GM13976 (cell line): ENCODE data around the gene PVALB.

Experiments used
- DNase-seq: peaks from one replicate; pipeline ENCODE4 v3.0.0; 2012; ENCODE audit warnings: low spot score
- in situ Hi-C: fragments of 300-500 bp; cut with MboI; formaldehyde crosslinking; loops from one replicate; pipeline ENCODE4 v1.12.0; 2022; ENCODE audit warnings: low sequenced_read_pairs, mixed read lengths, inconsistent platforms; ENCODE audit not compliant: unreplicated experiment
- TF ChIP-seq, protein P1 (sequence below): IDR thresholded peaks from 2 replicates; pipeline ENCODE4 v1.5.1; 2012; ENCODE audit warnings: borderline replicate concordance, mild to moderate bottlenecking; ENCODE audit not compliant: insufficient read depth; ENCODE audit errors: extremely low read depth, missing control alignments, control extremely low read depth

Gene PVALB

DNA sequence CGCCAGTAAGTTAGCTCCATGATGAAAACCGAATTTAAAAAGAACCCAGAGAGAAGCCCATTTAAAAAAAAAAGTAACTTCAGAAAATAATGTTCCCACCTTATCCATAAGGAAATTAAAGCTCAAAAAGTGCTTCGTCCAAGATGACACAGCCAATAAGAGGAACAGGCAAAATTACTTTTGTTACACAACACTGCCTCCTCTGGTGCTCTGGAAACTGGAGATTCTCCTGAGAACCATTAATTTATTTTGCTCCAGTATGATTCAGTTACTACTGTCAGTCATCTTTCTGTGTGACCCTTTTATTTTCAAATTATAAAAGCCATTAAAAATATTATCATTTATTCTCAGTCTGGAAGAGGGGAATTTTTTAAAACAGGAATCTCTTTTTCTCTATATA is 42.9 kb downstream of the PVALB start:
- in situ Hi-C loops = no loop called here
- TF ChIP-seq, protein P1, sequence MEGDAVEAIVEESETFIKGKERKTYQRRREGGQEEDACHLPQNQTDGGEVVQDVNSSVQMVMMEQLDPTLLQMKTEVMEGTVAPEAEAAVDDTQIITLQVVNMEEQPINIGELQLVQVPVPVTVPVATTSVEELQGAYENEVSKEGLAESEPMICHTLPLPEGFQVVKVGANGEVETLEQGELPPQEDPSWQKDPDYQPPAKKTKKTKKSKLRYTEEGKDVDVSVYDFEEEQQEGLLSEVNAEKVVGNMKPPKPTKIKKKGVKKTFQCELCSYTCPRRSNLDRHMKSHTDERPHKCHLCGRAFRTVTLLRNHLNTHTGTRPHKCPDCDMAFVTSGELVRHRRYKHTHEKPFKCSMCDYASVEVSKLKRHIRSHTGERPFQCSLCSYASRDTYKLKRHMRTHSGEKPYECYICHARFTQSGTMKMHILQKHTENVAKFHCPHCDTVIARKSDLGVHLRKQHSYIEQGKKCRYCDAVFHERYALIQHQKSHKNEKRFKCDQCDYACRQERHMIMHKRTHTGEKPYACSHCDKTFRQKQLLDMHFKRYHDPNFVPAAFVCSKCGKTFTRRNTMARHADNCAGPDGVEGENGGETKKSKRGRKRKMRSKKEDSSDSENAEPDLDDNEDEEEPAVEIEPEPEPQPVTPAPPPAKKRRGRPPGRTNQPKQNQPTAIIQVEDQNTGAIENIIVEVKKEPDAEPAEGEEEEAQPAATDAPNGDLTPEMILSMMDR = no peak
- no peak for DNase-seq

DNA sequence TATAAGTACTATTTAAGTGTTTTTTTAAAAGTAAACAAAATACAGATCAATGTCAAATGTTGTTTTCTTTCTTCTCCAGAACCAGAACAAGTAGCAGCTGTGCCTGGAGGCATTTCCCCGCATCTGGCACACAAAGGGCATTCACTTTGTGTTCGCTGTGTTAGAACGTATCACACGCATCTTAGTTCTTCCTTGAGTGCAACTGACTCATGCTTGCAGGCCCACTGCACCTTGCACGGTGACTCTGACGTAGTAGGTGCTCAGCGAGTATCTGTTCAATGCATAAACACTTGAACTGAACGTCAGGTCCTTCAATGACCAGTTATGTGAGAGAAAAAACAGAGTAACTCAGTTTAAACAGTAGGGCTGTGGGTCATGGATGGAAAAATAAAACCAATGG is 44.4 kb downstream of the PVALB start:
- in situ Hi-C loops = no loop called here
- TF ChIP-seq, protein P1 = no peak
- no peak for DNase-seq

DNA sequence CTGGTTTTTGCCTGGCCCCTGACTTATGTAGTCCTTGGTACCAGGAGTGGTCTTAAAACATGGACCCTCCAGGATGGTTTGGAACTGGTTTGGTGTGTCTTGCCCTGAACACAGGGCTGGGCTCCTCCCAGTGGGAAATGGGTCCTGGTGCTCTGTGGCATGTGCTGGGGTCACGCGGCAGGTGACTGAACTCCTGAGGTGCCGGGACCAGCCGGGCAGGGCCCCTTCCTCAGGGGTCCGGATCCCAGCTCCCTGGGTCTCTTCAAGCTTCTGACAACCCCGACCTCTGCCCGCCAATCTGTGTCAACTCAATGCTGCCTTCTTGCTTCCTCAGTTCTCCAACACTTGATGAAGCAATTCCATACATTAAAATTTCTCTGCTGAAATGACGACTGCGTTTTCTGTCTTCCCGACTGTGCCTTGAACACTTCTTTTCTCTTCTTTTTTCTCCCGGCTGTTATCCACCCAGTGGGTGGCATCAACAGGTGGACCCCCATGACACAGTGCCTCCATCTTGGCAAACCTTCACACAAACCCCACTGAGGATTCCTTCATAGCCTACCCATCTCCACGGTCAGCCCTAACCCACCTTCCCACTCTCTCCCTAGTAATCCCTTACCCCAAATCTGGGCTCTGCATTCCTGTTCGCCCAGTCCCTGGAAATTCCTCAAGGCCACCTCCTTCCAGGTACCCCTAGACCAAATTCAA is 45.3 kb downstream of the PVALB start:
- in situ Hi-C loops = no loop called here
- TF ChIP-seq, protein P1 = no peak
- DNase-seq = no peak

DNA sequence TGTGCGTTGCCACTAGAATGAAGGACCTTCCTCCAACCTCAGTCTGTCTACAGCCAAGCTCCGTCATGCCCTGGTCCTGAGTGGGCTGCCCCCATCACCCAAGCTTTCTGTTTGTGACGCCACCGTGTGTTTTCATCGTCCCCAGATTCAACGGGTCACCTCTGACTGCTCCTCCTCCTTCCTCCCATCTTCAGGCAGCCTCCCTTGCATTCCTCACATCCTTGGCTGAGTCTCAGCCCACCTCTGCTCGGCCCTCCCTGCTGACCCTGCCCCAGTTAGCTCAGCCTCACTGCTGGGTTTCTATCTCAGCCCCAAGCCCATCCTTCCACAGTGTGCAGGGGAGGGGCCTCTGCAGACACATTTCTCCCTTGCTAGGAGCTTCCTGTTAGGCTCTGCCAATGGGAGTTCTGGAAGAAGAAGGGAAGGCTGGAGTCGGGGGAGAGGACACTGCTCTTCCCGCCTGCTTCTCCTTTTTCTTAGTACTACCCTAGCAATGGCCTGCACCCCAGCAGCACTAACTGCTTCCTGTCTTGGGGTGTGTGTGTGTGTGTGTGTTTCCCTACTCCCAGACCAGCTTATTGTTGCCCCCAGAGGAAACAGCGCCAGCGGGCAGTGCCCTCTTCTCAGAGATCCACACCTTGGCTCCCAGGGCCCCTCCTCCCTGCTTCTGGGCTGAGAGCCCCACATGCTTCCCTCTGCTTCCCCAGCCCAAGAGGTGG is 46.2 kb downstream of the PVALB start:
- in situ Hi-C loops = no loop called here
- no peak for DNase-seq
- TF ChIP-seq, protein P1 = no peak

DNA sequence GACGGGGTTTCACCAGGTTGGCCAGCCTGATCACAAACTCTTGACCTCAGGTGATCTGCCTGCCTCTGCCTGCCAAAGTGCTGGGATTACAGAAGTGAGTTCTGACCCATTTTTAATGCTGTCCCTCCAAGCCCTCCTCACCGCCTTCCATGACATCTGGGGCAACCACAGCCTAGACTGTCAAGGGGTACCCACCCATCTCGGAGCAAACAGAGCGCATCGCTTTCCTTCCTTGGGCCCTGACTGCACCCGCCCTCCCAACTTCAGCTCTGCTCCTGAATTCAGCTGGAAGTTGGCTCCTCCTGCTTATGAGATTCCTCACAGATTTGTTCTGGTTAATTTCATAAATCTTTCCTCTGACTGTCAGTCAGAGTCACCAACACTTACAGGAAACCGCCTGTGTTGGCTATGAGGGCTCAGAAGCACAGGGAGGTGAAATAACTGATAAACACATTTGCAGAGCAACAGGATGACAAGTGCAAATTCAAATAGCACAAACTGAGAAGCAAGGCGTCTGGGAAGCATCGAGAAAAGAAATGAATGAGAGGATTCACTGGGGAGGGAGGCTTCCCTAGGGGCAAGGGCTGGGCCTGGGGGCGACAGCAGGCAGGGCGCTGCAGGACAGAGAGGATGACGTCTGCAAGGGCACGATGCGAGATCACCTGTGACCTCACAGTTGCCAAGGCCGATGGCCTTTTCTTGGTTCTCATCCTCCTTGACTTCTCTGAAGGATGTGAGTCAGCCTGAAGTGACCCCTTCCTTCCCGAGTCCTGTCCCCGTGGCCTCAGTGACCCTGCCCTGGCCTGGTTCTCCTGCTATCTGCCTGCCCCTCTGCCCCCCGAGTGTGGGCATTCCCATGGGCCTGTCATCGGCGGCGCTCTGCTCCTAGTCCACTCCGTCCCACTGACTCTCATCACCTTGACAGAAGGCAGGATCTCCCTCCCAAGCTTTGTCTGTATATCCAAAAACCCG is 47.0 kb downstream of the PVALB start:
- no peak for DNase-seq
- TF ChIP-seq, protein P1 = no peak

DNA sequence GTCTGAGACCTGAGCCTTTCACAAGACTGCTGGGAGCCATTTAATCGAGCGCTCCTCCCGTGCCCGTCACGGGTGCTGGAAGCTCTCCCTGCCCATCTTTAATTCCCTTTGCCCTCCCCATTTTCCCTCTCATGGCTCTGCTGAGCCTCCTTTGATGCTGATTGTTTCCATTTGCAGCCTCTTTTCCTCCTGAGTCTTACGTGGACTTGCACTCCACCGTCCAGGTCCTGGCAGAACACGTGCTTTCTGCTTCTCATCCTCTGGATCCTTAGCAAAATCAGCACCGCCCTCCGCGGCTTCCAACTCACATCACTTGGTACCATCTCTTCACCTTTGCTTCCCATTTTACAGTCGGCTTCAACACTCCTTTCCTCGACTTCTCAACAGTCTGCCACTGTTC is 48.2 kb downstream of the PVALB start:
- TF ChIP-seq, protein P1 = no peak
- DNase-seq = no peak
- in situ Hi-C loops = no loop called here

More for the DNA sequence above, 47.0 kb downstream of the PVALB start:
- in situ Hi-C loops = no loop called here
